SJSA1 (cell line): Measurements from ENCODE around the gene HAUS6. TPM values are rescaled to one million over a fixed set of nuclear protein-coding genes. Genes with fewer than 3 reads are reported as not detected.

Experiments
- DNase-seq, 2 experiments: peaks; one replicate each; pipeline ENCODE4 v3.0.0-alpha.2; 2015 to 2020; ENCODE audit warnings: low spot score in 2 of 2, low read depth in 1 of 2
- H3K27ac ChIP-seq: fragments of 250-450 bp; sonication (Bioruptor Pico); 2 replicates; pipeline ENCODE4 v1.5.1; 2020; ENCODE audit warnings: mild to moderate bottlenecking, moderate library complexity
- H3K27me3 ChIP-seq: fragments of 250-450 bp; sonication (Bioruptor Pico); replicated peaks from 2 replicates; pipeline ENCODE4 v1.5.1; 2020; ENCODE audit warnings: mild to moderate bottlenecking, moderate library complexity
- H3K36me3 ChIP-seq: fragments of 250-450 bp; sonication (Bioruptor Pico); 2 replicates; pipeline ENCODE4 v1.5.1; 2020; ENCODE audit warnings: mild to moderate bottlenecking
- H3K4me1 ChIP-seq: fragments of 250-450 bp; sonication (Bioruptor Pico); replicated peaks from 2 replicates; pipeline ENCODE4 v1.6.1; 2021; ENCODE audit warnings: mild to moderate bottlenecking
- H3K4me3 ChIP-seq: fragments of 250-450 bp; sonication (Bioruptor Pico); 2 replicates; pipeline ENCODE4 v1.5.1; 2020; ENCODE audit warnings: mild to moderate bottlenecking
- H3K9me3 ChIP-seq: fragments of 250-450 bp; sonication (Bioruptor Pico); replicated peaks from 2 replicates; pipeline ENCODE4 v1.5.1; 2020; ENCODE audit warnings: mild to moderate bottlenecking
- total RNA-seq: library from RNA; depleted of rRNA; stranded (reverse); fragments of >200 nt; shearing (Covaris generic); gene quantifications from 2 replicates; pipeline ENCODE4 v1.2.3, GENCODE V29; 2014; rRNA removed

HAUS6 gene
- total RNA-seq, 1 experiment from 2014 or later = 13.5 TPM

DNA sequence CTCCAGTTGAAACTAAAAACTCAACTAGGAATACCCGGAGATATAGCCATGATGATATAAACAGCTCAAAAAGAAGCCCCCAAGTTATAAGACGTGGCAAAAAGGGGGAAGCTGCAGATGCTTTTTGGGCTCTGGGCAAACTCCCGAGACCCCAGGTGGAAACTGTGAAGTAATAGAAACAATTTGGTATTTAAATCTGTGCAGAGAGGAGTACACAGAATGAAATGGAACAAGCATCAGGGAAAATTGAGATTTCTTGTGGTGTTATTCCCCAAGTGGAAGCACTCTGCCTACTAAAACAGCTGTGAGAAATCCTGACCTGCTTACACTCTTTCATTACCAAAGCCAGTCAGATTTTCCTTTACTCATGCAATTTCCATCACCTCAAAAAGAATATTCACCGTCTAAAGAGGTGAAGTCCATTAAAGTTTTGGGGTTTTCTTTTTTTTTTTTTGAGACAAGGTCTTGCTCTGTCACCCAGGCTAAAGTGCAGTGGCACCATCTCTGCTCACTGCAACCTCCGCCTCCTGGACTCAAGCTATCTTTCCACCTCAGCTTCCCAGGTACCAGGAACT lies 93.2 kb downstream of the HAUS6 start:
- H3K36me3 ChIP-seq = no peaks in the 10 kb centered on the region
- H3K4me1 ChIP-seq = no peaks in the 10 kb centered on the region
- no peaks in the 10 kb centered on the region for H3K9me3 ChIP-seq
- no peak for DNase-seq
- H3K4me3 ChIP-seq = no peak overlapping the region
- H3K27ac ChIP-seq = no peak overlapping the region
- H3K27me3 ChIP-seq = no peaks in the 10 kb centered on the region

Other genes with a start within 250 kb of the HAUS6 start
- not detected in 2 replicates for gene SAXO1, start 69.7 kb downstream of the HAUS6 start, total RNA-seq
- gene RRAGA, start 53.5 kb downstream of the HAUS6 start, total RNA-seq = 3.6 and 5.9 TPM in 2 replicates
- 24.2 and 27.6 TPM in 2 replicates for gene PLIN2, start 24.6 kb upstream of the HAUS6 start, total RNA-seq
- gene DENND4C, start 127.8 kb upstream of the HAUS6 start, total RNA-seq = 10.6 and 14.8 TPM in 2 replicates